ENCODE results near the gene PRLR. TPM values are rescaled to one million over a fixed set of nuclear protein-coding genes. Genes with fewer than 3 reads are reported as not detected.

PRLR gene
- polyA plus RNA-seq, 1 donor from 2014 or later = 0.50 TPM

GRCh38 chr5:35069188-35069587 is 161.1 kb downstream of the PRLR start:
- no peak overlapping the region for H3K9ac ChIP-seq (ENCODE audit: low read length)
- H3K79me2 ChIP-seq (replicated peaks; ENCODE audit: insufficient read depth, low read length) = no peaks in the 10 kb centered on the region
- H3K27me3 ChIP-seq (ENCODE audit: insufficient read depth, low read depth, low read length) = no peaks in the 10 kb centered on the region
- no peak overlapping the region for H3K4me3 ChIP-seq (ENCODE audit: low read length)
- no peaks in the 10 kb centered on the region for H3F3A ChIP-seq (ENCODE audit: insufficient read depth, low read length, poor library complexity, severe bottlenecking)
- no peak for TF ChIP-seq EP300 (conservative IDR thresholded peaks at IDR 0.05; ENCODE audit: poor library complexity, severe bottlenecking)
- TF ChIP-seq MXI1 (conservative IDR thresholded peaks at IDR 0.05; ENCODE audit: poor library complexity, severe bottlenecking) = no peak
- TF ChIP-seq SMC3 (conservative IDR thresholded peaks at IDR 0.05; ENCODE audit: poor library complexity) = no peak
- H3K4me2 ChIP-seq (ENCODE audit: low read length) = no peak overlapping the region
- H3K9me2 ChIP-seq (ENCODE audit: insufficient read depth, low read length) = no peaks in the 10 kb centered on the region
- H4K20me1 ChIP-seq (ENCODE audit: insufficient read depth) = no peaks in the 10 kb centered on the region
- no peak overlapping the region for H3K27ac ChIP-seq (ENCODE audit: low read length)
- H3K36me3 ChIP-seq (ENCODE audit: insufficient read depth, low read length) = no peaks in the 10 kb centered on the region
- H3K9me3 ChIP-seq (ENCODE audit: low read length) = no peaks in the 10 kb centered on the region
- H2AFZ ChIP-seq (ENCODE audit: low read depth, low read length) = no peak overlapping the region

- Histone ChIP-seq H3K79me2 (replicated peaks; ENCODE audit: insufficient read depth, low read length) (no peaks in the 10 kb centered on the region), H2AFZ (ENCODE audit: low read depth, low read length) (no peak overlapping the region), H3K9me2 (ENCODE audit: insufficient read depth, low read length) (no peaks in the 10 kb centered on the region), H3K4me2 (ENCODE audit: low read length) (no peak overlapping the region), H3K4me3 (ENCODE audit: low read length) (no peak overlapping the region), H3K27ac (ENCODE audit: low read length) (no peak overlapping the region), H3F3A (ENCODE audit: insufficient read depth, low read length, poor library complexity, severe bottlenecking) (no peaks in the 10 kb centered on the region), H3K36me3 (ENCODE audit: insufficient read depth, low read length) (no peaks in the 10 kb centered on the region), H3K27me3 (ENCODE audit: insufficient read depth, low read depth, low read length) (no peaks in the 10 kb centered on the region), H3K9ac (ENCODE audit: low read length) (no peak overlapping the region), H3K9me3 (ENCODE audit: low read length) (no peaks in the 10 kb centered on the region), H4K20me1 (ENCODE audit: insufficient read depth) (no peaks in the 10 kb centered on the region)
- TF ChIP-seq EZH2 (IDR thresholded peaks at IDR 0.05; ENCODE audit: borderline replicate concordance, insufficient read depth, low read length, poor library complexity, severe bottlenecking) = no peak
- no peak for TF ChIP-seq TAF1 (IDR thresholded peaks at IDR 0.05; ENCODE audit: low read depth)
- no peak for TF ChIP-seq SMC3 (conservative IDR thresholded peaks at IDR 0.05; ENCODE audit: poor library complexity)
- TF ChIP-seq REST (IDR thresholded peaks at IDR 0.05; ENCODE audit: borderline replicate concordance) = no peak
- no peak for TF ChIP-seq MXI1 (conservative IDR thresholded peaks at IDR 0.05; ENCODE audit: poor library complexity, severe bottlenecking)
Measured at GRCh38 chr5:35067985-35068384, 162.3 kb downstream of the PRLR start.

- no peak overlapping the region for H2AFZ ChIP-seq (ENCODE audit: low read depth, low read length)
- no peak overlapping the region for H3K27ac ChIP-seq (ENCODE audit: low read length)
- no peaks in the 10 kb centered on the region for H3K36me3 ChIP-seq (ENCODE audit: insufficient read depth, low read length)
- H3K9ac ChIP-seq (ENCODE audit: low read length) = no peak overlapping the region
- H3K4me2 ChIP-seq (ENCODE audit: low read length) = no peak overlapping the region
- H3K9me2 ChIP-seq (ENCODE audit: insufficient read depth, low read length) = no peaks in the 10 kb centered on the region
- no peak overlapping the region for H3K4me3 ChIP-seq (ENCODE audit: low read length)
- H3F3A ChIP-seq (ENCODE audit: insufficient read depth, low read length, poor library complexity, severe bottlenecking) = no peaks in the 10 kb centered on the region
- H3K79me2 ChIP-seq (replicated peaks; ENCODE audit: insufficient read depth, low read length) = no peaks in the 10 kb centered on the region
- no peaks in the 10 kb centered on the region for H3K9me3 ChIP-seq (ENCODE audit: low read length)
- H4K20me1 ChIP-seq (ENCODE audit: insufficient read depth) = no peaks in the 10 kb centered on the region
- H3K27me3 ChIP-seq (ENCODE audit: insufficient read depth, low read depth, low read length) = no peaks in the 10 kb centered on the region
- no peak for TF ChIP-seq EP300 (conservative IDR thresholded peaks at IDR 0.05; ENCODE audit: poor library complexity, severe bottlenecking)
- no peak for TF ChIP-seq RAD21 (conservative IDR thresholded peaks at IDR 0.05)
- no peak for TF ChIP-seq REST (IDR thresholded peaks at IDR 0.05; ENCODE audit: borderline replicate concordance)
Measured at GRCh38 chr5:35066260-35066795, 164.0 kb downstream of the PRLR start.

All from neural cell (in vitro differentiated cells).